GM10248 (cell line): Measurements from ENCODE around the gene KLHL29.

Experiments used
- CTCF ChIA-PET: fragments of 300-600 bp; sonication (Branson Sonifier 250); formaldehyde crosslinking; extraction: SDS; loops from one replicate; lab custom pipeline; 2021; ENCODE audit warnings: antibody characterized with exemption; lab: Yijun Ruan, JAX
- POLR2A ChIA-PET: fragments of 350-650 bp; sonication (Branson Sonifier 250); formaldehyde crosslinking; extraction: SDS; loops from one replicate; lab custom pipeline; 2020; ENCODE audit warnings: antibody characterized with exemption; lab: Yijun Ruan, JAX
- DNase-seq: peaks from one replicate; pipeline ENCODE4 v3.0.0; 2012; ENCODE audit errors: extremely low spot score
- TF ChIP-seq, protein P1 (sequence below): IDR thresholded peaks from 2 replicates; pipeline ENCODE4 v1.5.1; 2012; ENCODE audit warnings: mild to moderate bottlenecking, low read depth; ENCODE audit errors: extremely low read depth, missing control alignments, control extremely low read depth

KLHL29 gene

DNA sequence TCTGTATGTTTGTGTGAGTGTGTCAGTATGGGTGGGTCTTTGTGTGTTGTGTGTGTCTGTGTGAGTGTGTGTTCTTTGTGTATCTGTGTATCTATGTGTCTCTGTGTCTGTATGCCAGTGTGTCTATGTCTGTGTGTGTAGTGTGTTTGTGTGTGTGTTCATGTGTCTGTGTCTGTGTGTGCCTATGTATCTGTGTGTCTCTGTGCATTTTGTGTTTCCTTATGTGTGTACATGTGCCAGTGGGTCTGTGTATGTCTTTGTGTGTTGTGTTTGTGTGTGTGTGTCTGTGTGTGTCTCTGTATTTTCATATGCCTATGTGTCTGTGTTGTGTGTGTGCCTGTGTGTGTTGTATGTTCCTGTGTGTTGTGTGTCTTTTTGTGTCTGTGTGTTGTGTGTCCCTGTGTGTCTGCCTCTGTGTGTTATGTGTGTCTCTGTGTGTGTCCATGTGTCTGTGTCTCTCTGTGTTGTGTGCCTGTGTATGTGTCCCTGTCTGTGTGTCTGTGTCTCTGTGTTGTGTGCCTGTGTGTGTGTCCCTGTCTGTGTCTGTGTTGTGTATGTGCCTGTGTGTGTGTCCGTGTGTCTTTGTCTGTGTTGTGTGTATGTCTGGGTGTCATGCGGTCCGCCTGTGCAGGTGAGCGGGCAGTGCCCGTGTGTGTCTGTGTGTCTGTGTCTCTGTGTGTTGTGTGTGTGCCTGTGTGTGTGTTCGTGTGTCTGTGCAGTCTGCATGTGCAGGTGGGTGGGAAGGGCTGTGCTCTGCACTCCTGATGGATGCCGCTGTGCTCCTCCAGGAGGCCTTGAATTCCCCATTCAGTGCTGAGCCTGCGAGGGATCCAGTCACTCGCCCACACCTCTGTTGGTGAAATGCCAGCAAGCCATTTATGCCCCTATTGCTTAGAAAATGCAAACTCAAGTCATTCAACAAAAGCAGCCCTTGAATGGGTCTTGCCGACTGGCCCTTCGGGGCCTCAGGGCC lies 37.4 kb downstream of the KLHL29 start:
- CTCF ChIA-PET = no interaction called here
- POLR2A ChIA-PET = no interaction called here
- TF ChIP-seq, protein P1, sequence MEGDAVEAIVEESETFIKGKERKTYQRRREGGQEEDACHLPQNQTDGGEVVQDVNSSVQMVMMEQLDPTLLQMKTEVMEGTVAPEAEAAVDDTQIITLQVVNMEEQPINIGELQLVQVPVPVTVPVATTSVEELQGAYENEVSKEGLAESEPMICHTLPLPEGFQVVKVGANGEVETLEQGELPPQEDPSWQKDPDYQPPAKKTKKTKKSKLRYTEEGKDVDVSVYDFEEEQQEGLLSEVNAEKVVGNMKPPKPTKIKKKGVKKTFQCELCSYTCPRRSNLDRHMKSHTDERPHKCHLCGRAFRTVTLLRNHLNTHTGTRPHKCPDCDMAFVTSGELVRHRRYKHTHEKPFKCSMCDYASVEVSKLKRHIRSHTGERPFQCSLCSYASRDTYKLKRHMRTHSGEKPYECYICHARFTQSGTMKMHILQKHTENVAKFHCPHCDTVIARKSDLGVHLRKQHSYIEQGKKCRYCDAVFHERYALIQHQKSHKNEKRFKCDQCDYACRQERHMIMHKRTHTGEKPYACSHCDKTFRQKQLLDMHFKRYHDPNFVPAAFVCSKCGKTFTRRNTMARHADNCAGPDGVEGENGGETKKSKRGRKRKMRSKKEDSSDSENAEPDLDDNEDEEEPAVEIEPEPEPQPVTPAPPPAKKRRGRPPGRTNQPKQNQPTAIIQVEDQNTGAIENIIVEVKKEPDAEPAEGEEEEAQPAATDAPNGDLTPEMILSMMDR = no peak
- DNase-seq = no peak

DNA sequence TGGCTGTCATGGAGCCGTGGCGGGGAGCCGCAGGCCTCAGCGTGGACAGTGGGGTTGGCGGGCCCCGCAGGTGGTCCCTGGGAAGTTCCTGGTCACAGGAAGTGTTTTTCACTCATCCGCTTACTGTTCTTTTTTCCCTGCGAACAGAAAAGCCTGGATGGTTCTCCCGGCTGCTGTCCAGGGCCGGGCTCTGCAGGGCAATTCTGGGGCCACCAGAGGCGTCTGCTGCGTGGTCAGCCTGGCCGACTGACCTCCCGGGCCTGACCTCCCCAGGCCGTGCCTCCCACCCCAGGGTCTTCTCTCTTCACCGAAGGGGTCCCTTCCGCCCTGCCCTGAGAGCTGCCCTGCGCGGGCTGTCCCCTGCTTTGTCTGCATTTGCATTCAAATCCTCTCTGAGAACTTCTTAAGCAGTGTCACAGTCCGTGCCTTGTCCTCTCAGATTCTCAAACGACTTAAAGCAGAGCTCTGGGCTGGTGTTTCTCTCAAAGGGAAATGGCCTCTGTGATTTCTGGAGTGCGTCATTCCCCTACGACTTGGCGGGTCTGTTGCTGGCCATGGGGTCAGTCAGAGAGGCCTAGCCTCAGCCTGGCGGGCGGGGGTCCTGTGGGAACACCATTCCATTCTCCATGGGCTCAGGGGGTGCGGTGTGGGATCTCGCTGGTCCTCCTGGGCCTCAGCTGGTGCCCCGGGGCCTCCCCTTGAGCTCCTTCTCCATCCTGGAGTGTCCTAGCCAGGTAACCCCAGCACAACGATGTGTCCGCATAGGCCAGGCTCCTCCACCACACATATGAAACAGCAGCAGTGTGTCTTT lies 38.3 kb downstream of the KLHL29 start:
- ChIA-PET CTCF (interaction anchor here (1.4 kb wide), 1 partner anchor 7 kb away, joined by 3 read pairs; no protein-coding TSS in a partner anchor), POLR2A (no interaction called here)
- no peak for DNase-seq
- TF ChIP-seq, protein P1 = no peak

DNA sequence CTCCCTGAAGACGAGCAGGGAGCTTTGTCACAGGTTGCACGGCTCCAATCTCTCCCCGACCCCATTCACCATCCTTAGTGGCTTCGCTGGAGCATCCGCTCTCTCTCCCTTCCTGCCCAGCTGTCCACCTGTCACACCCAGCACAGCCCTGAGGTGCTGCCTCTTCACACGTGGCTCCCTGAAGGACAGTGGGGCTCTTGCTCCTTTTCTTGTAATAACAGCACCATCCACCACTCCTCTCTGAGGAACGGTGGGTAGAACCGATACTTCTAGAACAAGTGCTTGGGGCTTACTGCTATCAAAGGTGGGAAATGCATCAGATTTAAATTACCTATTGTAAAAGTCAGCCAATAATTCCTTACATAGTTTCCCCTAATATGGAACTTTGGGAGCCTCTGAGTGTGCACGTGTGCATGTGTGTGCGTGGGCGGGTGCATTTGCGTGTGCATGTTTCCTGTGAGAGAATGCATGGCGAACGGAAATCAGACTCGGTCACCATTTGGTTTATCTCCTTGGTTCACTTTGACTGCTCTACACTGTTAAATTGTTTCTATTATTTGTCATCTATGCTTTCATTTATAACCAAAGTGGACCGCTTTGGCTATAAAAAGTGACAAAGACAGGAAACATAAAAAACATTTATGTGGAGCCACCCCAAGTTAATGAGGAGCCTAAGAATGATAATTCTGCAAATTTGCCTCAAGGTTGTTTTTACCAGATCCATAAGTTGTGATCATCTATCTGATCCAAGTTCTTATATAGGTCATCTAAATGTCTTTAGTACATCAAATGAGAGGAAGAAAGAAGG lies 39.1 kb downstream of the KLHL29 start:
- TF ChIP-seq, protein P1 = no peak
- no peak for DNase-seq
- ChIA-PET CTCF (interaction anchor here (1.4 kb wide), 1 partner anchor 8 kb away, joined by 3 read pairs; no protein-coding TSS in a partner anchor), POLR2A (no interaction called here)

DNA sequence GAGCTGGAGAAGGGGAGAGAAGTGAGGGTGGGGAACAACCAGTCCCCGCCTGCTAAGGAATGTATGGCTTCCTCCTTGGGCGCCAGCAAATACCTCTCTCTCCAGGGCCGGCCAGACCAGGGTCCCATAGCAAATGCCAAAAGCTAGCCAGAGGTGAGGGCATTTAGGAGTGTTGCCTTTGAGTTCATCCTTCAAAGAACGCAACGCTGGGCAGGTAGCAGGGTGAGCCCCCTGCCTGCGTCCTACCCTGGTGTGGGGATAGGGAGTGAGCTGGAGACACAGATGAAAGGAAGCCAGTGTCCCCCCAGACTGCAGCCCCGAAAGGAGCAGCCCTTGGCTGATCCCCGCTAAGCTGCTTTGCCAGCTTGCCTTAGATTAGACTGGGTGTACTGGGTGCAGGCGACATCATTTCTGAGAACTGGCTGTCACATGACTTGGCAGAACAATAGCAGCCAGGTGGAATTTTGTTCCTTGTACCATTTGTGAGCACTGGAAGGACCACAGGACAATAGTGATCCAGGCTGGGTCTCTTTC lies 40.4 kb downstream of the KLHL29 start:
- TF ChIP-seq, protein P1 = no peak
- POLR2A ChIA-PET = no interaction called here
- DNase-seq = no peak
- CTCF ChIA-PET = interaction anchor here (1.1 kb wide), 2 partner anchors 10 kb away, joined by 3 read pairs; no protein-coding TSS in a partner anchor

DNA sequence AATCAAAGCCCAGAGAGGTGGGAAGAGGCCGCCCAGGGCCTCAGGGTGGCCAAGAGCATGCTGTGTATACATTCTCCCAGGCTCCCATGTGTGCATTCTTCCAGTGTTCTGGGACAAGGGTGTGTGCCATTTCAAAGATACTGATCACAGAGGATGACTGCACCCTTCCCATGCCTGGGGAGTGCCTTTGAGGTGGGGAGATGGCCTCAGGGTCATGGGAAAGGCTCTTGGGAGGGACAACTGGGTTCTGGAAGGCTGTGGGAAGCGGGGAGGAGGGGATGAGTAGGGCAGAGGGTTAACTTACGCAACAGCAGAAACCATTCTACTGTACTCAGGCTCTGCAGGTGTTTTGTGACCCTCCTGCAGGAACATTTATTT lies 40.9 kb downstream of the KLHL29 start:
- ChIA-PET POLR2A (no interaction called here), CTCF (interaction anchor here (1.1 kb wide), 2 partner anchors 10 to 11 kb away, joined by 3 read pairs; no protein-coding TSS in a partner anchor)
- no peak for DNase-seq
- TF ChIP-seq, protein P1 = no peak
